Measurements from ENCODE around the gene CHMP3. TPM values are rescaled to one million over a fixed set of nuclear protein-coding genes. Genes with fewer than 3 reads are reported as not detected.

CHMP3 gene
- total RNA-seq, 1 experiment from 2014 or later: 63.4 TPM

DNA sequence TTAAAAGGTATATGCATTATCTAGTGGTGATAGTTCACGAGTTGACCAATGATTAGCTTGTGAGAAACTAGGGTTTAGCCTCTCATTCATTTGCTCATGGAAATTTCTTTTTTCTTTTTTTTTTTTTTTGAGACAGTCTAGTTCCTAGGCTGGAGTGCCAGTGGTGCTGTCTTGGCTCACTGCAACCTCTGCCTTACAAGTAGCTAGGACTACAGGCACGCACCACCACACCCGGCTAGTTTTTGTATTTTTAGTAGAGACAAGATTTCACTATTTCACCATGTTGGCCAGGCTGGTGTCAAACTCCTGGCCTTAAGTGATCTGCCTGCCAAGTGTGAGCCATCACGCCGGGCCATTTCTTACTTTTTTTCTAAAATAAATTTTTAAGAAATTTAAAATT is 108.1 kb downstream of the CHMP3 start:
- BruUV-seq (replicated peaks): no TSS peak
- peaks cover 35 to 62% of the 10 kb centered on the region in 2 experiments for H3K36me3 ChIP-seq (ENCODE audit: control insufficient read depth in 1 of 2, insufficient read depth in 2 of 2, low read length in 2 of 2)

More for the DNA sequence above, 108.1 kb downstream of the CHMP3 start:
- no peak overlapping the region for H3K9ac ChIP-seq (ENCODE audit: low read length)
- no peaks in the 10 kb centered on the region for H4K20me1 ChIP-seq (ENCODE audit: insufficient read depth)
- DNase-seq (ENCODE audit: low read depth, low spot score): no peak
- H3K9me2 ChIP-seq (ENCODE audit: insufficient read depth): no peaks in the 10 kb centered on the region
- no peak for ATAC-seq
- H3K9me3 ChIP-seq (ENCODE audit: control insufficient read depth in 1 of 2, insufficient read depth in 1 of 2, low read depth in 1 of 2, low read length in 2 of 2): no peaks in the 10 kb centered on the region
- no peak overlapping the region for H3K27ac ChIP-seq (ENCODE audit: low read depth, low read length)
- TF ChIP-seq YY1 (IDR thresholded peaks at IDR 0.05; ENCODE audit: extremely low read depth, insufficient replicate concordance, low read depth, low read length) (no peak), CEBPB (IDR thresholded peaks at IDR 0.05; ENCODE audit: low read depth) (no peak), JUND (IDR thresholded peaks at IDR 0.05) (no peak), ELF1 (IDR thresholded peaks at IDR 0.05; ENCODE audit: borderline replicate concordance, low read depth) (no peak), POLR2A (IDR thresholded peaks at IDR 0.05; ENCODE audit: borderline replicate concordance, extremely low read depth, insufficient read depth, insufficient read length) (no peak), ZFX (IDR thresholded peaks at IDR 0.05) (no peak), FOSL1 (IDR thresholded peaks at IDR 0.05; ENCODE audit: low read depth) (no peak), ATF3 (IDR thresholded peaks at IDR 0.05) (no peak)
- TF ChIP-seq, protein P1, sequence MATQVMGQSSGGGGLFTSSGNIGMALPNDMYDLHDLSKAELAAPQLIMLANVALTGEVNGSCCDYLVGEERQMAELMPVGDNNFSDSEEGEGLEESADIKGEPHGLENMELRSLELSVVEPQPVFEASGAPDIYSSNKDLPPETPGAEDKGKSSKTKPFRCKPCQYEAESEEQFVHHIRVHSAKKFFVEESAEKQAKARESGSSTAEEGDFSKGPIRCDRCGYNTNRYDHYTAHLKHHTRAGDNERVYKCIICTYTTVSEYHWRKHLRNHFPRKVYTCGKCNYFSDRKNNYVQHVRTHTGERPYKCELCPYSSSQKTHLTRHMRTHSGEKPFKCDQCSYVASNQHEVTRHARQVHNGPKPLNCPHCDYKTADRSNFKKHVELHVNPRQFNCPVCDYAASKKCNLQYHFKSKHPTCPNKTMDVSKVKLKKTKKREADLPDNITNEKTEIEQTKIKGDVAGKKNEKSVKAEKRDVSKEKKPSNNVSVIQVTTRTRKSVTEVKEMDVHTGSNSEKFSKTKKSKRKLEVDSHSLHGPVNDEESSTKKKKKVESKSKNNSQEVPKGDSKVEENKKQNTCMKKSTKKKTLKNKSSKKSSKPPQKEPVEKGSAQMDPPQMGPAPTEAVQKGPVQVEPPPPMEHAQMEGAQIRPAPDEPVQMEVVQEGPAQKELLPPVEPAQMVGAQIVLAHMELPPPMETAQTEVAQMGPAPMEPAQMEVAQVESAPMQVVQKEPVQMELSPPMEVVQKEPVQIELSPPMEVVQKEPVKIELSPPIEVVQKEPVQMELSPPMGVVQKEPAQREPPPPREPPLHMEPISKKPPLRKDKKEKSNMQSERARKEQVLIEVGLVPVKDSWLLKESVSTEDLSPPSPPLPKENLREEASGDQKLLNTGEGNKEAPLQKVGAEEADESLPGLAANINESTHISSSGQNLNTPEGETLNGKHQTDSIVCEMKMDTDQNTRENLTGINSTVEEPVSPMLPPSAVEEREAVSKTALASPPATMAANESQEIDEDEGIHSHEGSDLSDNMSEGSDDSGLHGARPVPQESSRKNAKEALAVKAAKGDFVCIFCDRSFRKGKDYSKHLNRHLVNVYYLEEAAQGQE (IDR thresholded peaks at IDR 0.05; ENCODE audit: low read depth): no peak
- ChIA-PET RAD21 (ENCODE audit: low non-redundant PET in 1 of 2, low total read pairs in 2 of 2, uncharacterized antibody in 2 of 2, unreplicated experiment in 2 of 2) (no interaction called here), POLR2A (no interaction called here), CTCF (no interaction called here)
- H3K79me2 ChIP-seq (ENCODE audit: insufficient read depth, low read length): no peaks in the 10 kb centered on the region
- H2AFZ ChIP-seq (ENCODE audit: low read depth, low read length, poor library complexity, severe bottlenecking): no peak overlapping the region
- H3K4me1 ChIP-seq (ENCODE audit: control insufficient read depth in 1 of 2, insufficient read depth in 2 of 2, low read length in 2 of 2): no peaks in the 10 kb centered on the region
- H3K27me3 ChIP-seq (ENCODE audit: insufficient read depth, low read length): no peaks in the 10 kb centered on the region
- H3K4me2 ChIP-seq (ENCODE audit: low read length): no peak overlapping the region
- no peak overlapping the region for H3K4me3 ChIP-seq (replicated peaks in 1 of 2; ENCODE audit: low read depth in 1 of 2, low read length in 2 of 2)
- intact Hi-C loops (cut with micrococcal nuclease): no loop called here

All from HCT116 (cell line).